NOMO-1 treated with DMSO at 0.1 percent for 48 hours (cell line): ENCODE measurements around the gene TLR10.
A peak's percentile ranks its signal among the peaks of the same experiment; 100 is the strongest.

Experiments
- DNase-seq: peaks from one replicate; lab custom pipeline; 2025; ENCODE audit not compliant: unreplicated experiment; lab: John Stamatoyannopoulos, UW

TLR10 gene

DNA sequence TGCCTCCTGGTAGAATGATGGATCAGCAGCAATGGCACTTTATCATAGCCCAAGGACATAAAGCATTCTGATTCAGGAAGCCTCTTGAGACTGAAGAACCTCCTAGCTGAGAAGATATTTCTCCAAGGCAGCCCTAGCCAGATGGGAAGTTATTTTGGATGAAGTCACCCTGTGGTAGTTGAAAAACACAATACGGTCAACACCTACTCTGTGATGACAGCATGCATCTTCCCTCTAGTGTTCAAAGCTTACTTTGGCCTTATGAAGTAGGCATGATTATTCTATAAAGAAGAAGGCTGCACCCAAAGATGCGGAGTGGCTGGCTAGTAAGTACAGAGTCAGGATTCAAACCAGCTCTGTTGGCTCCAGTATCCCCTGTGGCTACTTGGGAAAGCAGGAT, 47.9 kb downstream of the TLR10 start:
- no peak for DNase-seq

DNA sequence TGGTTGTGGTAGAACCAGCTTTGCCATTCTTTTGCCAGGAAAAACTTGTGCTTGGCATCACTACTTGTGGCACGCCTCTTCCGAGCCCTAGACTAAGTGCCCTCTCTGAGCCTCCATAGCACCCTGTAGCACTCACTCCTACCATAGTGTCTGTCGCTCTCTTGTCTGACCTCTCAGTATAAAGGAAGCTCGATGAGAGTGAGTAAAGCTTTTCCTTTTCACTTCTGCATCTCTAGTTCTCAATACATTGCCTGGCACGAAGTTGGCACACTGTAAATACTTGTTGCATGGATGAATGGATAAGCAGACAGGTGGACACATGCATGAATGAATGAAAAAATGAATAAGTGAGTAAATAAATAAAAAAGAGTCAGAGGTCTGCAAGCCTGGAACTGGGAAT, 48.3 kb downstream of the TLR10 start:
- no peak for DNase-seq

DNA sequence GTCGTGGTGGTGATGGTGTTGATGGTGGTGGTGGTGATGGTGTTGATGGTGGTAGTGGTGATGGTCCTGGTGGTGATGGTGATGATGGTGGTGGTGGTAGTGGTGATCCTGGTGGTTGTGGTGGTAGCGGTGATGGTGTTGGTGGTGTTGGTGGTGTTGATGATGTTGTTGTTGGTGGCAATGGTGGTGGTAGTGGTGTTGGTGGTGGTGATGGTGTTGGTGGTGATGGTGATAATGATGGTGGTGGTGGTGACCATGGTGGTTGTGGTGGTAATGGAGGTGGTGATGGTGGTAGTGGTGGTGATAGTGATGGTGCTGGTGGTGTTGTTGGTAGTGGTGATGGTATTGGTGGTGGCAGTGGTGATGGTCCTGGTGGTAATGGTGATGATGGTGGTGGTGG, 49.1 kb downstream of the TLR10 start:
- DNase-seq: no peak

DNA sequence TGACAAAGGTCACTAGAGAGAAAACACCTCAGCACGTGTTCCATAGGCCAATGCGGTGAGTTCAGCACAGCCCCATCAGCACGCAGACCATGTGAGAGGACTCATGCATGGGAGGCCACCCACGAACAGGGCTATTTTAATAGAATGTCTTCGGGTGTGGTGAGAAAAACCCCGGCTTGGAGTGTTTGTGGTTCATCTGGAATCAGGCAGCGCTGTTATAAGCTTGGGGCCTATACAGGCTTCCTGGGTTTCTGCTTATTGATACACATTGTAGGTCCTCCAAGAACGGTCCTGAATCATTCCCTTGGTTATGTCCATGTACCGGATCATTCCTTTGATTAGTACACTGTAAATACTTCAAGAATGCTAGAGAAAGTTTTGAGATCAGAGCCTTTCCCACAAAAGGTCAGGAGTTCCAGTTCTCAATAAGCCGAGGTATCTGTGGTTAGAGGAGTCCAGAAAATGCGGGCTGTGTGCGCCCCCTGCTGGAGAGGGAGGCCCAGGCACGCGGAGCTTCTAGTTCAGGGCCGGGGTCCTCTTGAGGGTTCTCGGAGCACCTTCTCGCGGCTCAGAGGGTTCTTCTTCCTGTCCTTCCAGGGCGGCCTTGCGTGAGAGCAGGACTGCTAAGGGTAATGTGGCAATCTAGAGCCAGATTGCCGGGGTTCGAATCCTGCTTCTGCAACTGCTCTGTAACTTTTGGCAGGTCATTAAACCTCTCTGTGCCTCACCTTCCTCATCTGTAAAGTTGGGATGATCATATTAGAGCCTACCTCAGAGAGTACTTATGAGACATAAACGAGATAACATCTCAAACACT, 51.8 kb downstream of the TLR10 start:
- DNase-seq: peak; percentile 64

DNA sequence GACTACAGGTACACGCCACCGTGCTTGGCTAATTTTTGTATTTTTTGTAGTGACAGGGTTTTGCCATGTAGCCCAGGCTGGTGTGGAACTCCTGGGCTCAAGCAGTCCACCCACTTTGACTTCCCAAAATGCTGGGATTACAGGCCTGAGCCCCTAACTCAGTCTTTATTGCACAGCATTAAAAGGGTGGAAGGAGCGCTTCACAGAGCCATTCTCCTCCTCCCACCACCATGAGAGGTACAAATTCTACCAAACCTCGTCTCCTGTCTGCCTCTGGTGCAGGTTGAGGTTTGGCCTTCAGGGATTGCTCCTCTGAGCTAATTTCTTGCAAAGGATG, 52.3 kb downstream of the TLR10 start:
- no peak for DNase-seq

DNA sequence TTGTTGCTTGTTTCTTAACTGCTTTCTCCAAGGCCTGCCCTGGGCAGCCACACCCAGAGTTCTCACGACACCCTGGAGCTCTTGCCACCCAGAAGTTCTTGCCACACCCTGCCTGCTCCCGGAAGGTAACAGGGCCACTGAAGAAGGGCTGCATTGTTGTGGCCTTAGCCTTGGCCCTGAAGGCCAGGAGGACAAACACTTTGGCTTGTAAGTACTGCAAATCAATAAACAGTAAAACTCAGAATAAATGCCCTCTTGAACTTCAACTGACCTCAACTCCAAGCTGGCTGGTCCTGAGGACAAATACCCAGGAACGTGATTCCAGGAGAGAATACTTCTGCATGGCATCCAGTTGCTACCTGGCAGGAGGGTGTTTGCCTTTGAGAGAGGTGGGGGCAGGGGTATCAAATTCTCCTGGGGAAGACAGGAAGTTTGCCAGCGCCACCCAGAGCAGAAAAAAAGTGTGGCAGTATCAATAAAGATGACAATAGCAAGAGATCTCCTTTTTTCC, 54.1 kb downstream of the TLR10 start:
- DNase-seq: no peak

DNA sequence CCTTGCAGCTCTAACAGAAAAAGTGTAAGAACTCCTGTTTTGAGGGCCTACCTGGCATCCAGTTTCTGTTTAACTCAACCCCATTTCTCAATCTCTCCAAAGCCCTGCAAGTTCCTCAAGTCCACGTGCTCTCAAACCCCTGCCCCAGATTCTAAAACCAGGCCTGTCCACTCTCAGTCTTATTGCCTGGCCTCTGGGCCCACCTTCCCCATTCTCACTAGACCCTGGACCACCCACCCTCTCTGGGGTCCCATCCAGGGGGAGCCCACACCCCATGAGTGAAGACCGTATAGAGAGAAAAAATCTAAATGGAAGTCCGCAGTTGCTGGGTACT, 58.3 kb downstream of the TLR10 start:
- no peak for DNase-seq

DNA sequence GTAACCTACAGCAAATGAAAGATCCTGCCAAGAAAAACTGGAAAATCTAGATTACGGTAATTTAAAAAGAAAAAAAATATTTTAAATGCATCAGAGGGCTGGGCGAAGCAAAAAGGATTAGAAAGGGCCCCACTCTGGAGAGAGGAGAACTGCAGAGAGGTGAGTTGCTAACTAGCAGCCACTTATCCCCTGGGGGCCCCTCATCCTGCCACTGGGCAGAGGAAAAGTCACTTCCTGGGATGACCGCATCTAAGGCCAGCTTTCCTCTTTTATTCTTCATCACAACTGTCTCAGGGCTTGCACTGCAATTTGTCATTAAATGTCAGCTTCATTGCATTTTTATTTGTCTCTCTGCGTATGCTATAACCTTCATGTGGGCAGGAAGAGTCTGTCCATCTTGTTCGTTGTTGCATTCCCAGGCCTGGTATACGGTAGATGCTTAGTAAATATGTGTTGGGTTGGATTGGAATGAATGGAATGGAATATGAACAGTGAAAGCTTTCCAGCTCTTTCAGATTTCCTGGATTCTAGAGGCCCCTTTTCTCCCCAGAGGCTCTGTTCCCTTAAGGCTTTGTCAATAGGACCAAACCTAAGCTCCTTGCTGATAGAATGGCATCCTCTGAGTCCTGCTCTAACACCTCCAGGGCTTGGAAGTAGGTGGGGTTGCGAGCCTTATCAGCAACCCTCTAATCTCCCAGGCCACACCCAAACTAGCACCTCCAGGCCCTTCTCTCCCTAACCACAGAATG, 58.9 kb downstream of the TLR10 start:
- no peak for DNase-seq

DNA sequence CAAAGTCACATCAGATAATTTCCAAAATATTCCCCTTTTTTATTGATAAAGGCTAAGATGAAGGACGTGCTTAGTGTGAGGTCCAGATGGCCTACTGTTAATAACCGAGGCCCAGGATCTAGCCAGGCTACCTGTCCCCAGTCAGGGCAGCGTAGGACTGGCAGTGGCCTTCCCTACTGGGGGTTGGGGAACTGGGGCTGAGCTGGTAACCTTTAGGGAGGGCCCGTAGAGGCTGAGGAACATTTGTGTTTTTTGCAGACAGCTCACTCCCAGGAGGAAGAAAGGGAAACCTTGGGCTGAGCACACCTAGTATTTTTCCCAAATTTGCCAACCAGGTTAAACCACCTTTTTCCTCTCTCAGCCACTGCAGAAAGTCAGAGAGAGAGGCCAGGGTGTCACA, 59.7 kb downstream of the TLR10 start:
- no peak for DNase-seq
